Prostate gland (tissue), 2 donors: Measurements from ENCODE around the gene CST7. TPM values are rescaled to one million over a fixed set of nuclear protein-coding genes. Genes with fewer than 3 reads are reported as not detected.

Experiments used
- DNase-seq: peaks from one replicate; pipeline ENCODE4 v3.0.0-alpha.2; 2019; ENCODE audit warnings: low spot score
- H3K27ac ChIP-seq, 2 donors: fragments of 200-600 bp; sonication (generic); 2 replicates each; pipeline ENCODE4 v1.5.1; 2017 to 2019
- H3K27me3 ChIP-seq: fragments of 200-600 bp; sonication (generic); replicated peaks from 2 replicates; pipeline ENCODE4 v1.5.1; 2019; ENCODE audit not compliant: insufficient read depth
- H3K36me3 ChIP-seq, 2 donors: fragments of 200-600 bp; sonication (generic); 1 replicate in 1 of 2; 2 replicates in 1 of 2; pipeline versions ENCODE4 v1.5.1 to v1.8.1; 2017 to 2019
- H3K4me1 ChIP-seq: fragments of 200-600 bp; sonication (generic); replicated peaks from 2 replicates; pipeline ENCODE4 v1.5.1; 2019
- H3K4me3 ChIP-seq, 2 donors: fragments of 200-600 bp; sonication (generic); 2 replicates each; pipeline ENCODE4 v1.5.1; 2017 to 2019
- H3K9me3 ChIP-seq: fragments of 200-600 bp; sonication (generic); 2 replicates; pipeline ENCODE4 v1.5.1; 2017
- CTCF ChIP-seq, 4 experiments: fragments of 200-600 bp in 2 of 4; fragments of 450-650 bp in 2 of 4; sonication (generic) in 2 of 4; IDR thresholded peaks; 1 replicate in 3 of 4; 2 replicates in 1 of 4; pipeline ENCODE4 v1.5.1; 2016 to 2019; ENCODE audit warnings: antibody characterized with exemption in 4 of 4, mild to moderate bottlenecking in 2 of 4, moderate library complexity in 2 of 4
- POLR2A ChIP-seq: fragments of 450-650 bp; IDR thresholded peaks from one replicate; pipeline ENCODE4 v1.6.1; 2016; ENCODE audit warnings: antibody characterized with exemption, mild to moderate bottlenecking
- POLR2AphosphoS5 ChIP-seq: sonication (generic); formaldehyde crosslinking; IDR thresholded peaks from one replicate; pipeline ENCODE4 v1.6.1; 2017; ENCODE audit warnings: antibody characterized with exemption
- WGBS: methylation state at CpG from one replicate; pipeline ENCODE4 v1.1.5; 2018; 5-methylcytosine and 5-hydroxymethylcytosine counted together
- intact Hi-C: fragments of 100-400 bp; cut with DNase I; formaldehyde crosslinking; loops from one replicate; pipeline ENCODE4 v1.14.2; 2022
- total RNA-seq, 2 donors: library from RNA; depleted of rRNA; stranded (reverse); fragments of >200 nt; gene quantifications; one replicate each; pipeline ENCODE4 v1.1.0, GENCODE V29; 2016

Gene CST7
- total RNA-seq, 2 donors from 2014 or later: 1.2 to 3.6 TPM

DNA sequence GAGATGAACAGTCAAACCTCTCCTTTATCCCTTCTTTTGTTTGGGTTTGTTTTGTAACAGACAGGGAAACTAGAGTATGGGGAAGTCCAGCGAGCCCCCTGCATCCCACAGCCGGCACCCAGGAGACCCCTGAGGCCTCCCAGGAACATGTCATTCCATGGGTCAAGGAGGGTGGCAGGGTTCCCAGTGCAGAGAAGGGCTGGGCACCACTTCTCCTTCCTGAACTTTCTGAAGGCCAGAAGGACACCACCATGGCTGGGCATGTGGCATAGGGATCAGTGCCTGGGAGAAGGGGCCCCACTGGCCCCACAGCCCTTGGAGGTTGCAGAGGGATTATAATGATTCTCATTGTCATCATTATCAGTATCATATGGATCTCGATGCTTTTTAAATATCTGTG, 13.9 kb upstream of the CST7 start:
- no peak for DNase-seq
- TF ChIP-seq POLR2AphosphoS5 (no peak), CTCF (IDR thresholded peaks at IDR 0.05) (no peak), POLR2A (no peak)
- no peaks in the 10 kb centered on the region for H3K36me3 ChIP-seq
- H3K27ac ChIP-seq: no peak overlapping the region
- H3K9me3 ChIP-seq: no peaks in the 10 kb centered on the region
- 88% methylated on average over 3 of the region's 3 CpGs for WGBS
- peaks cover 2% of the 10 kb centered on the region for H3K4me1 ChIP-seq
- intact Hi-C loops: no loop called here
- no peaks in the 10 kb centered on the region for H3K27me3 ChIP-seq
- H3K4me3 ChIP-seq: no peak overlapping the region

DNA sequence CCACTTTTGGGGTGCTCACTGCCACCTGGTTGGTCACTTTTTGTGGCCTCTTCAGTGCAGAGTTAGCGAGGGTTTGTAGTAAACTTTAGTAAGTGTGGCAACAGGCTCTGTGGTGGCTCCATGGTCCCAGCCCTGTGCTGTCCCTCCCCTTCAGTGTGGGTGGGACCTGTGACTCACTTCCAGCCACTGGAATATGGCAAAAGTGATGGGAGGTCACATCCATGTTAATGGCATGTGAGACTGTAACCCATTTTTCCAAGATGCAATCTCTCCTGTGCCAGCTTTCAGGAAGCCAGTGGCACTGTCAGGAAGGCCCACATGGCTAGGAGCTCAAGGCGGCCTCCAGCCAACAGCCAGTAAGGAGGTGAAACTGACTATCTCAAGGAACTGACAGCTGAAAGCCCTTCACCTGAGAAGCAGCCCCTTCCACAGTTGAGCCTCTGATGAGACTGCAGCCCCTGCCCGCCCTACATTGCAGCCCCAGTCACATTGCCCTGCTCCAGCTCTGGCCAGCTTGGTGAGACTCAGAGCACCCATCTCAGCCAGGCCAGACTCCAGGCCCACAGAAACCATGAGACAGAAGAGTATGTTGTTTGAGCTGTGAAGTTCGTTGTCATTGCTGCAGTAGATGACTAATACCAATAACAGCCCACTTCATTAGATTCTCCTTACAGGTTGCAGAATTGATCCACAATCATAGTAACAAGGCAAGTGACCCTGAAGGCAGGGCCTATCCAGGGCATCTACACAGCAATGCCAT, 13.1 kb upstream of the CST7 start:
- TF ChIP-seq CTCF (IDR thresholded peaks at IDR 0.05) (no peak), POLR2A (no peak), POLR2AphosphoS5 (no peak)
- H3K27ac ChIP-seq: no peak overlapping the region
- H3K9me3 ChIP-seq: no peaks in the 10 kb centered on the region
- intact Hi-C loops: no loop called here
- H3K4me3 ChIP-seq: no peak overlapping the region
- DNase-seq: no peak
- no peaks in the 10 kb centered on the region for H3K36me3 ChIP-seq
- H3K4me1 ChIP-seq: no peaks in the 10 kb centered on the region
- WGBS: 98% methylated on average over 4 of the region's 4 CpGs
- no peaks in the 10 kb centered on the region for H3K27me3 ChIP-seq

- intact Hi-C loops: no loop called here
- Histone ChIP-seq H3K27ac (no peak overlapping the region), H3K36me3 (no peaks in the 10 kb centered on the region), H3K4me3 (no peak overlapping the region), H3K4me1 (no peaks in the 10 kb centered on the region), H3K9me3 (no peaks in the 10 kb centered on the region), H3K27me3 (no peaks in the 10 kb centered on the region)
- TF ChIP-seq POLR2AphosphoS5 (no peak), POLR2A (no peak), CTCF (IDR thresholded peaks at IDR 0.05) (no peak)
- no peak for DNase-seq
- WGBS: 90% methylated on average over 7 of the region's 7 CpGs
These were observed 12.3 kb upstream of the CST7 start for GRCh38 chr20:24936526-24937407.

- Histone ChIP-seq H3K27ac (no peak overlapping the region), H3K4me3 (no peak overlapping the region), H3K36me3 (no peaks in the 10 kb centered on the region), H3K9me3 (no peaks in the 10 kb centered on the region), H3K27me3 (no peaks in the 10 kb centered on the region), H3K4me1 (no peaks in the 10 kb centered on the region)
- TF ChIP-seq POLR2AphosphoS5 (no peak), POLR2A (no peak), CTCF (IDR thresholded peaks at IDR 0.05) (no peak)
- intact Hi-C loops: no loop called here
- WGBS: 0% methylated on average over 1 of the region's 1 CpG
- no peak for DNase-seq
These were observed 11.5 kb upstream of the CST7 start for GRCh38 chr20:24937579-24937978.
